GM18861 (cell line): ENCODE results near the gene ZBTB44.
"Not testable (repeated sequence)": the region's sequence is repeated elsewhere in the genome, so short reads cannot be mapped to it uniquely, and the experiment has no call there.

Source experiments
- ATAC-seq: cut with Tn5 transposase; IDR thresholded peaks from one replicate; pipeline ENCODE4 v1.9.1; 2021; ENCODE audit not compliant: unreplicated experiment

ZBTB44 gene

GRCh38 chr11:130314750-130315285 lies at the start of gene ZBTB44:
Gene ZBTB44 (minus strand): TSS chr11:130314917. CDS start chr11:130261873, 53,044 bp downstream.
- peak; percentile 57 for ATAC-seq

DNA sequence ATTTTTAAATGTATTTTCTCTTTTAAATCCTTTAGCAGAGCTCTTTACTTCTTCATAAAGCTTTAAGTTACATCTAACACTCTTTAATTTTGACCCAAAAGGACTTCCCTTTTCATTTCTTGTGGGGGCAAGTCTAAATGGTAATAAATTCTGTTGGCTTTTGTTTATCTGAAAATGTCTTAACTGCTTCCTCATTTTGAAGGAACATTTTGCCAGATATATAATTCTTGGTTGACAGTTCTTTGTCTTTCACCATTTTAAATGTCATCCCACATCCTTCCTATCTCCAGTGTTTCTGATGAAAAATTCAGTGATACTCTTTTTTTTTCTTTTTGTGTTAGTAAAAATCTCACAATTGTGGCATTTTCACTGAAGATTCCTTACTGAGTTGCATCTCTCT lies 44.7 kb upstream of the ZBTB44 start:
- no peak for ATAC-seq

GRCh38 chr11:130358398-130358797 lies 43.7 kb upstream of the ZBTB44 start:
- ATAC-seq: no peak

DNA sequence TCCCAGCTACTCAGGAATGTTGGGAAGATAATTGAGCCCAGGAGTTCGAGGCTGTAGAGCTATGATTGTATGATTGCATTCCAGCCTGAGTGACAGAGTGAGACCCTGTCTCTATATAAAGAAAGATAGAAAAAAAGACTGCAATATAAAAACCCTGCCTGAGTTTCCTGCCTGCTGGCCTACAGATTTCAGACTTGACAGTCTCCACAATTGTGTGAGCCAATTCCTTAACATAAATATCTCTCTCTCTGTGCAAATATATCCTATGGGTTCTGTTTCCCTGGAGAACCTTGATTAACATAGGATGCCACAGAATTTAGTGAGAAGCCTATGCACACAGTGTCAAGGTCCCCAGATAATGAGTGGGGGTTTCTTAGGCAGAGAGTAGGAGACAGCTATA lies 32.5 kb upstream of the ZBTB44 start:
- ATAC-seq: no peak

GRCh38 chr11:130344841-130345240 lies 30.1 kb upstream of the ZBTB44 start:
- no peak for ATAC-seq

- ATAC-seq: no peak
Observed at GRCh38 chr11:130340671-130341319, 26.1 kb upstream of the ZBTB44 start.

- no peak for ATAC-seq
Observed at GRCh38 chr11:130338667-130339066, 23.9 kb upstream of the ZBTB44 start.

DNA sequence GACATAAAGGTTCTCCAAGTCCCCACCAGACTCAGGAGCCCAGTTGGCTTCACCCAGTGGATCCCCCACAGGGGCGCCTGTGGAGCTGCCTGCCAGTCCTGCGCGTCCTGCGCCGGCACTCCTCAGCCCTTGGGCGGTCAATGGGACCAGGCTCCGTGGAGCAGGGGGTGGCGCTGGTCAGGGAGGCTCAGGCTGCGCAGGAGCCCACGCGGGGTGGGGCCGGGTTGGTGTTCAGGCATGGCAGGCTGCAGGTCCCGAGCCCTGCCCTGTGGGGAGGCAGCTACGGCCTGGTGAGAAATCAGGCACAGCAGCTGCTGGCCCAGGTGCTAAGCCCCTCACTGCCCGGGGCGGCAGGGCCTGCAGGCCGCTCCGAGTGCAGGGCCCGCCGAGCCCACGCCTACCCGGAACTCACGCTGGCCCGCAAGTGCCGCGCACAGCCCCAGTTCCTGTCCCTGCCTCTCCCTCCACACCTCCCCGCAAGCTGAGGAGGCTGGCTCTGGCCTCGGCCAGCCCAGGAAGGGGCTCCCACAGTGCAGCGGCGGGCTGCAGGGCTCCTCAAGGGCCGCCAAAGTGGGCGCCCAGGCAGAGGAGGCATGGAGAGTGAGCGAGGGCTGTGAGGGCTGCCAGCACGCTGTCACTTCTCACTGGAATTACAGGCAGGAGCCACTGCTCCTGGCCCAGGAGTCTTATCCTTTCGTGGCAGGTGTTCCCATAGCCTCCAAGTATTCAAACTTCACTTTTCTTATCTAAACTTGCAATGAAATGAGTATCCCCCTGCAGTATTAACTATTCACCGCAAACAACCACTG lies 22.8 kb upstream of the ZBTB44 start:
- no peak for ATAC-seq

- not testable (repeated sequence) for ATAC-seq
Observed at GRCh38 chr11:130331397-130331796, 16.7 kb upstream of the ZBTB44 start.

DNA sequence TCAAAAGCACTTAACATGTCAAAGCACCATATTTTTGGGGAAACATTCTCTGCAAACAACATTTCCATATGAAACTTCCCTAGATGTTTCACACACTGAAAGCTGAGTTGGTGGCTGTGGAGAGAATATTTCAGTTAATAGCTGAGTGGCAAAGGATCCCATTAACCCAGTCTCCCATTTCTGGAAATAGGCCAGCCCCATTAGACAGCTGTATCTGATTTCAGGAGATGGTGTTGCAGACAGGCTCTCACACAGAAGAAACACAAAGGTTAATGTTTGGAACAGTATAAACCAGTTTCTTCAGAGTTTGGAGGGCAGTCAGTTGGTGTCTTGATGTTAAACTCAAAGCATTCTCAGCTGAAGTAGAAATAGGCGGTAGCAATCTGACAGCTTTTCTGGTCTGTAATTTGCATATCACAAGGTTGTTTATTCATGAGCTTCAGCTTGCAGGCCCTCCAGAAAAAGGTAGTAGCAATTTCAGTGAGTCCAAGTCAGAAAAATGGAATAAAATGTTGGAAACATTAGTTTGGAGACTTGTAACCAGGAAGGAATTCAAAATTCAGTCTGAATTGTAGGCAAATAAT lies 15.5 kb upstream of the ZBTB44 start:
- no peak for ATAC-seq

- ATAC-seq: no peak
Observed at GRCh38 chr11:130328420-130328819, 13.7 kb upstream of the ZBTB44 start.

DNA sequence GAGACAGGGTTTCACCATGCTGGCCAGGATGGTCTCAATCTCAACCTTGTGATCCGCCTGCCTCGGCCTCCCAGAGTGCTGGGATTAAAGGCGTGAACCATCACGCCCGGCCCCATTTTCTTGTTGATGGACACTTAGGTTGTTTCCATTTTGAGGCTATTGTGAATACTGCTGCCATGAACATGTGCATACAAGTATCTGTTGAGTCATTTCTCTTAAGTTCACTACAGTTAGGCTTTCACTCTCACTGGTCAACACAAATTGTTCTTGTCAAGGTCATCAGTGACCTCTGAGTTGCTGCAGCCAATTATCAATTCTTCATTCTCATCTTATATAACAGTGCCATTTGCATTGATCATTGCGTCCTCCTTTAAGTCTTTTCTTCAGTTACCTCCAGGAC lies 13.0 kb upstream of the ZBTB44 start:
- no peak for ATAC-seq

DNA sequence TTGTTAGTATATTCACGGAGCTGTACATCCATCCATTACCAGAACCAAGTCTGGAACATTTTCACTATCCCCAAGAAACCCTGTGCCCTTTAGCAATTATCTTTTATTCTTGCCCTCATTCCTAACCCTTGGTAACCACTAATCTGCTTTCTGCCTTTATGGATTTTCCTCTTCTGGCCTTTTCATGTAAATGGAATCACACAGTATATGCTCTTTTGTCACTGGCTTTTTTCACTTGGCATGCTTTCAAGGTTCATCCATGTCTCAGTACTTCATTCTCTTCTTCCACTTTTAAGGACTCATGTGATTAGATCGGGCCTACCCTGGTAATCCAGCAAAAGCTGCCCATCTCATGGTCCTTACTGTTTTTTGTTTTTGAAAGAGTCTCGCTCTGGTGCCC lies 11.0 kb upstream of the ZBTB44 start:
- ATAC-seq: no peak

DNA sequence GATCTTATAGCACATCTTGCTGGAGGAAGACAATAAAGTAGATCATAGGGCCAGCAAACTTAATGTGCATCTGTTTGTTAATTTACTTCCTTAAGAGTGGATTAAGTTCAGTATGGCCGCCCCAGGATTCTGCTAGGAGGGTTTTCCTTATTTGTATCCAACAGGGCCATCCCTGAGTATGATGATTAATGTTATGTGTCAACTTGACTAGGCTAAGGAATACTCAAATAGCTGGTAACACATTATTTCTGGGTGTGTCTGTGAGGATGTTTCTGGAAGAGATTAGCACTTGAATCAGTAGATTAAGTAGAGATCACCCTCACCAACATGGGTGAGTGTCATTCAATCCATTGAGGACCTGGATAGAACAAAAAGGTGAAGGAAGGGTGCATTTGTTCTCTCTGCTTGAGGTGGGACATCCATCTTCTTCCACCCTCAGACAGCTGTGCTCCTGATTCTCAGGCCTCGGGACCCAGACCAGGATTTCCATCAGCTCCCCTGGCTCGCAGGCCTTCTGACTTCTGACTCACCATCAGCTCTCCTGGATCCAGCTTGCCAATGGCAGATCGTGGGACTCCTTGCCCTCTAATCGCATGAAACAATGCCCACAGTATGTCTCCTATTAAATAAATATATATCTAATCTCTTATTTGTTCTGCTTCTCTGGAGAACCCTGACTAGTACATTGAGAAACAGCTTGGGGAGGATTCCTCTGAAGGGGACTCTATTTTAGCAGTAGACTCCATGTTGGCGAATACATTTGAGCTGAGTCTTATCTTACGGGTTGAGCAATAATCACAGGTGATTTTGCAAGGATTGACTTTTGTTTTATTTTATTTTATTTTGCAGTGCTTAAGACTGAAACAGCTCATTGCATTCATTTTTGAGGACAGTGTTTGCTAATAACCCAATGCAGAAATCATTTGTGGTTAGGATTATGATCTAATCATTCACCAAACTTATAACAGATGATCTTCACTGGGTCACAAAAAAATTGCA lies 9.0 kb upstream of the ZBTB44 start:
- ATAC-seq: no peak

DNA sequence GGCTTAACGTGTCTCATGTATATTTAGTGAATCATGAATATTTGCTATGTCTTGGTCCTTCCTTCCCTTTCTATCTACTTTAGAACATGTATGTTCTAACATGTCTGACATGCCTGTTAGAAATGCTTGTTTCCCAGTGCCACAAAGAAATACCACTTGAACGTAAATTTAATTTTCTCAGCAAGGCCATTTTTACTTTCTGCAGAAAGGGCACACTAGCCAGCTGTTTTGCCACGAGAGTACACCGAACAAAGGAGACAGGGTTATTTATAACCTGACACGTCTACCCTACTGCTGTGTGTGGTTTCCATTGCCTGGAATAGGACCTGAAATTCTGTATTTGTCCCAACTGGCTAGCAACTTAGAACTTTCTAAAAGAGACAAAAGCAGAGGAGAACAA lies 7.4 kb upstream of the ZBTB44 start:
- ATAC-seq: no peak

DNA sequence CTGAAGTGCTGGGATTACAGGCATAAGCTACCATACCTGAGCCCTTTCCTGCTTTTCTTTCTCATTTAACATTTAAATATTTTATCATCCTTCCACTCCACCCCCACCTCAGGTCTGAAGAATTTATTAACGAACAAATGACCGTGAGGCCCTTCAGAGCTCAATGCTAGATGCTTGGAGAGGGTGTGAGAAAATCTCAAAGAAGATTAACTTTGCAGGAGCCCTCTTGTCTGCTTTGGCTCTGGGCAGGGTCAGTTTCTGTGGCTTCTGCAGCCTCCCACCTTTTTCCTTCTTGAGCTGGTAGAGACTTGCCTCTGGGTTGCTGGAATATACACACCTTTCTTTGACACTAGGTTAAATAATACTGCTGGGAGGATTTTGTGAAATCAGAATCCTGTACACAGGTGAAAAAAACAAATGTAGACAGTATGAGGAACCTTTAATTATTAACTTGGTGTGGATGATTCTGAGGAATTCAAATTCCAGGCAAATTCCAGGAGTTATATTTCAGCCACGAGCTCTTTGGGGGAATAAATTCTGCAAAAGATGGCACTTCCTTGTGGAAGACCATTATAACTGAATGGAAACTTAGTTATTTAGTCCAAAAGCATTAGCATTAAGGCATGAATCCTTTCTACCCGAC lies 3.4 kb upstream of the ZBTB44 start:
- no peak for ATAC-seq

- peak; percentile 8 for ATAC-seq
Observed at GRCh38 chr11:130315354-130315970, 745 bp upstream of the ZBTB44 start.

- ATAC-seq: peak; percentile 37
Observed at GRCh38 chr11:130314184-130314749, 450 bp downstream of the ZBTB44 start.

- no peak for ATAC-seq
Observed at GRCh38 chr11:130313383-130314183, 1.1 kb downstream of the ZBTB44 start.
